ENCODE results near the gene DDX54.
"Not testable (repeated sequence)": the region's sequence is repeated elsewhere in the genome, so short reads cannot be mapped to it uniquely, and the experiment has no call there.

The DDX54 gene

GRCh38 chr12:113214895-113215400 lies 29.7 kb upstream of the DDX54 start:
- DNase-seq = no peak

- no peak for DNase-seq
Observed at GRCh38 chr12:113211160-113211559, 25.9 kb upstream of the DDX54 start.

GRCh38 chr12:113208041-113208934 lies 23.0 kb upstream of the DDX54 start:
- peak; percentile 62 to 74 for DNase-seq

- peak in 1 of 2 experiments; percentile 21 for DNase-seq
Observed at GRCh38 chr12:113207613-113208040, 22.3 kb upstream of the DDX54 start.

GRCh38 chr12:113206802-113207201 lies 21.5 kb upstream of the DDX54 start:
- DNase-seq = not testable (repeated sequence)

DNA sequence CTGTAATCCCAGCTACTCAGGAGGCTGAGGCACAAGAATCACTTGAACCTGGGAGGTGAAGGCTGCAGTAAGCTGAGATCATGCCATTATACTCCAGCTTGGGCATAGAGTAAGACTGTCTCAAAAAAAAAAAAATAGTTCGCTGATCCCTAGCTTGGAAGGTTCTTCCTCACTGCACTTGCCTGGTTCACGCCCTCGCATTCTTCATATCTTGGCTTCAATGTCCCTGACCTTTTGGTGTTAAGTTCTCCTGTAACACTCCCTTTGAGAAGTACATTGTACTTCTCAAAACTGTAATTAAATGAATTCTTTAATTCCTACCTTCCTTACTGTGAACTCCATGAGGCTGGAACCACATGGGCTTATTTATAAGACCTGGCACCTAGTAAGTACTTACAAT lies 19.5 kb upstream of the DDX54 start:
- DNase-seq = no peak

- no peak for DNase-seq
Observed at GRCh38 chr12:113203852-113204760, 18.8 kb upstream of the DDX54 start.

DNA sequence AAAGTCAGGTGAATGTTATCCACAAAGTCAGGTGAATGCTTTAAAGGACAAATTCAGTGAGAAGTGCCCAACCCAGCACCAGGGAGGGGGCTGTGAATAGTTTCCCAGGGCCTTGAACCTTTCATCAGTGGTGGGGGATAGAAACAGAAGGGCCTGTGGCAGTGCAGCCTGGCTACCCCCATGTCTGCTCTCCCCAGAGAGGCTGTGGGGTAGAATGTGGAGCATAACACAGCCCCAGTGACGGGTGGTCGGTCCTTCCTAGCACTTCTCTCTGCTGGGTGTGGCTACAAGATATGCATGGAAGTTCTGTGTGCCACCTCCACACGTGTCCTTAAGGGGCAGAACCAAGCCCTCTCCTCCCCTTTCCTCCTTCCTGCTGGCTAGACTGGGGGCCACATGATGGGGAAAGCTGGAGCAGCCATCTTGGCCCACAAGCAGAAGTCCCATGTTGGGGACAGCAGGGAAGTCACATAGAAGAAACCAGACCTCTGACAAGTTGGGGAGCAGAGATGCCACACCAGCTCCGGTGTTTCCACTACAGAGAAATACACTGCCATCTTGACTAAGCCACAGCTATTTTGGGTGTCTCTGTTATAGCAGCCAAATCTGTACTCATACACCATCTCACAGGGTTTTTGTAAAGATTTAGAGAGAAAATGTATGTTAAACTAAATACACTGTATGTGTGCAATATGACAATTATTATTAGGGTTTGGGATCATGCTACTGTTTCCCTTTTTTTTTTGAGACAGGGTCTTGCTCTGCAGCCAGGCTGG lies 17.2 kb upstream of the DDX54 start:
- no peak for DNase-seq

GRCh38 chr12:113201187-113202177 lies 16.2 kb upstream of the DDX54 start:
- DNase-seq = no peak

DNA sequence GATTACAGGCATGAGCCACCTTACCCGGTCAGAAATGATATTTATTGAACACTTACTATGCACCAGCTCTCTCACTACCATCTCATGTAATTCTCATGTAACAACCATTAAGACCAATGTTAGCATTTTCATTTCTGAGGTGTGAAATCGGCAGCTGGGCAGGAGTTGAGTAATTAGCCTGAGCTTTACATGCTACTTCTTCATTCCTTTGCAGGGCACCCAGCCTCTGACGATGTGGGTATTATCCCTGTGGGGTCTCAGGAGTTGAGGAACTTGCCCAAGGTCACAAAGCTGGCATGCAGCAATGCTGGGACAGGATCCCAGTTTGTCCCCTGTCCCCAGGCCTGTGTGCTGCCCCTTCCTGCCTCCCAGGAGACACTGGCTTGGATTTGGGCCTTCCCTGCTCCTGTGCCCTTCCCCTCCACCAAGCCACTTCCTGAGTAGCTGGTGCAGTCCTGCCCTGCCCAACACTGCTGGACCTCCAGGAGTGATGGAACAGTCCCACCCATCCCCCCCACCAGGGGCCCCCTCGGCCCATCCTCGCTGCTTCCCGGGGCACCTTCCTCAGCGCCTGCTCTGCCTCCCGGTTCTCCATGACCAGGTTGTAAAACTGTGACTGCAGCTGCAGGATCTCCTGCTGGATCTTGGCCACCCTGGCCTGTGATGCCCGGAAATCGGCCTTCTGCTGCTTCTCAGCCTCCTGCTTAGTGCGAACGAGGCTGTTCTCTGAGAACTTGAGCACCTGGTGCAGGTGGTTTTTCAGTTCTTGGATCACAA lies 14.9 kb upstream of the DDX54 start:
- DNase-seq = no peak

DNA sequence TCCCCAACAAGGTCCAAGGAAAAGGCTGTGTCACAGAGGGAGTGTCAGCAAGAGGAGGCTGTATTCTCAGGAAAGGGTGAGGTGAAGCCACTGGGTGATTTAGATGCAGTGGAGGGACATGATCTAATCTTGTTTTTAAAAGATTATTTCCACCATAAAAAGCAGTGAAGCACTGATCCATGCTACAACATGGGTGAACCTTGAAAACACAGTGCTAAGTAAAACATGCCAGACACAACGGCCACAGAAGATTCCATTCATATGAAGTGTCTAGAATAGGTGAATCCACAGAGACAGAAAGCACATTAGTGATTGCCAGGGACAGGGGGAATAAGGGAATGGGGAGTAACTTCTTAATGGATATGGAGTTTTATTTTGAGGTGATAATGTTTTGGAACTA lies 13.0 kb upstream of the DDX54 start:
- no peak for DNase-seq

DNA sequence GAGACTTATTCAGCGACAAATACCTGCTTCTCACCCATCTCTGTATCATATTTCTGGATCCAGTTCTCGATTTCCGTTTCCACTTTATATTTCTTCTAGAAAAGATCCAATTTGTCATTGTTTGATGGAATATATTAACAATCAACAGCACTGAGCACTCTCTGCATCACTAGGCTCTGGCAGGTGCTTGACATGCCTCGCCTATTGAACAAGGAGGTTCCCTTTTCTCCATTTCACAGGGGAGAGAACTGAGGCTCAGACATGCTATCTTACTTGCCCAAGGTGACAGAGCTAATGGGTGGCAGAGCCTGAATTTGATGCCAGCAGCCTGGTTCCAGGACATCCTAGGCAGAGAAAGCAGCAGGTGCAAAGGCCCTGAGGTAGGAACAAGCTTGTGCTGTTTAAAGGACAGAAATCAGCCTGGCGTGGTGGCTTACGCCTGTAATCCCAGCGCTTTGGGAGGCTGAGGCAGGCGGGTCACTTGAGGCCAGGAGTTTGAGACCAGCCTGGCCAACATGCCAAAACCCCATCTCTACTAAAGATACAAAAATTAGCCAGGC lies 12.3 kb upstream of the DDX54 start:
- DNase-seq = no peak

DNA sequence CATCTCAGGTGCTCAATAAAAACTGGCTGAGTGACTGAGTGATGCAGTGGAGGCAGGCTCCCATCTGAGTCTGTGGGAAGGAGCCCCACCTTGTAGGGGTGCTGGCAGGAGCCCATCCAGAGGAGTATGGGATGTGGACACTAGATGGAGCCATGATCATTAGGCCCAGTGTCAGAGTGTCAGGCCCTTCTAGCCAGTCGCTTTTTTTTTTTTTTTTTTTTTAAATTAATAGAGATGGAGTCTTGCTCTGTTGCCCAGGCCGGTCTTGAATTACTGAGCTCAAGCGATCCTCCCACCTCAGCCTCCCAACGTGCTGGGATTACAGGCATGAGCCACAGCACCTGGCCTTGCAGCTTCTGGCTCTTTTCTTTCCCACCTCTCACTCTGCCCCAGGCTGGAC lies 11.7 kb upstream of the DDX54 start:
- peak; percentile 54 to 62 for DNase-seq

DNA sequence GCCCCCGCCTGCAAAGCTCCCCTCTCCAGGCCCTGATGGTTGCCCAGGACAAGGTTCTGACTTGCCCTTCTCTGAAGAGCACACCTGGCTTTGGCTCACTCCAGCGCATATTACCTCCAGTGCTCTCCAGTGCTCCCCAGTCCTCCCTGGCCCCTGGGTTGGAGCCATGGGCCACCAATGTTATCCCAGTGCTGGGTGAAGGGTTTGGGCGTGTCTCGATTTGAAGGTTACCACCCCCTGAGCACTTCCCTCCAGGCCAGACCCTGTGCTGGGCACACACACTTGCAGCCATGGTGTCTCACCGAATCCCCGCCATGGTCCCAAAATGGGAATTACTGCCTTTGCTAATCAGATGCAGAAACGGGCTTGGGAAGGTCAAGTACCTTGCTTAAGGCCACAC lies 11.3 kb upstream of the DDX54 start:
- DNase-seq = no peak

DNA sequence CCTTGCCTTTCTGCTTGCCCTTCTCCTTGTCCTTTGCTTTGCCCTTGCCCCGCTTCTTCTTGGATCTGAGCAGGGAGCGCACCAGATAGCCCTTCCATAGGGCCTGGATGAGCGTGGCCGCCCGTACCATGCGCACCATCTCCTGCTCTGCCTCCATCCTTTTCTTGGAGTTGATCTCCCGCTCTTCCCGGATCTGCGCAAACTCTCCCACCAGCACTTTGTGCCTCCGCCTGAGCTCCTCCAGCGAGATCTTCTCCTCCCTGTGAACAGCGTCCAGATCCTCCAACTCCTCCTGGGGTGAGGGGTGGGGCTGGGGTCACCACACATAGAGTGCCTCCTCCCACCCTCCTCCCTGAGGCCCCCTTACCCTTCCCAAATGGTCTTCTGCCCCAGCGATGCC lies 10.3 kb upstream of the DDX54 start:
- no peak for DNase-seq

GRCh38 chr12:113194971-113195391 lies 9.7 kb upstream of the DDX54 start:
- no peak for DNase-seq

DNA sequence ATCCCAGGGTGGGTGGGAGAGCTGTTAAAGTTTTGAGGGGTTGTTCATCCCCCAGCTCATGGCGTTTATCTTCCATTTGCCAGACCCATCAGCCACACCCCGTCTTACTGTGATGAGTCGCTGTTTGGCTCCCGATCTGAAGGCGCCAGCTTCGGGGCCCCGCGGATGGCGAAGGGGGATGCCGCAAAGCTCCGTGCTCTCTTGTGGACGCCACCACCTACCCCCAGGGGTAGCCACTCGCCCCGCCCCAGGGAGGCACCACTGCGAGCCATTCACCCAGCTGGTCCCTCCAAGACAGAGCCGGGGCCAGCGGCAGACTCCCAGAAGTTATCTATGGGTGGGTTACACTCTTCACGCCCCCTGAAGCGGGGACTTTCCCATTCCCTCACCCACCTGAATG lies 5.9 kb upstream of the DDX54 start:
- DNase-seq = no peak

DNA sequence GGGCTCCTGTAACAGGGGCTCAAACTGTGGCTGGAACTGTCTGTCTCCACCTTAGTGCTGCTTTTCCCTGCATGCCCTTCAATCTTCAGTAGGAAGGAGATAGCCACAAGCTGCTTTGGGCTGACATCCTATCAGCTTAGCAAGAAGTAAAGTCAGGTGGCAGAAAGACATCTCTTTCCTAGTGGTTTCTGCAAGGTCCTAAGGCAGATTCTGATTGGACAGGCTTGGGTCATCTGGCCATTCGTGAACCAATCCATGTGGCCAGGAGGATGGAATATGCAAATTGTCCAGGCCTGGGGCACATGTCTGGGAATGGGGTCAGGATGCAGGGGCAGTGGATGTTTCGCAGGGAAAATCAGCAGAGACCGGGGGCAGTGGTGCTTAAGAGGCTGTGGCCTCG lies 5.5 kb upstream of the DDX54 start:
- no peak for DNase-seq

DNA sequence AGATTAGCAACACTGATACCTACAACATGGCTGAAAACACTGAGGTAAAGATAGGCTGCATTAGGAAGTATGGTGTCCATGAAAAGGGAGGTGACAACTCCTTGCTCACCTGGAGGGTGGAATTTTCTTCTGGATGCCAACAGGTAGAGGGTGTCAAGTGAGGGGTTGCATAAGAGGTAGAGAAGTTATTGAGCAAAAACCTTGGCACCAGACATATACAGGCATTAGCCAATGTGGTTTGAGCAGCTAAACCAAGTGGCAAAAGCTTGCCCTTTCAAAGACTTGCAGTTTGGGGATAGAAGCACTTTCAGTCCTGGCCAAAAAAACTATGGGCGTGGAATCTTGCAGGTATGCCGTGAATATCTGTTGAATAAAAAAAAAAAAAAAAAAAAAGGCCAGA lies 4.1 kb upstream of the DDX54 start:
- no peak for DNase-seq

DNA sequence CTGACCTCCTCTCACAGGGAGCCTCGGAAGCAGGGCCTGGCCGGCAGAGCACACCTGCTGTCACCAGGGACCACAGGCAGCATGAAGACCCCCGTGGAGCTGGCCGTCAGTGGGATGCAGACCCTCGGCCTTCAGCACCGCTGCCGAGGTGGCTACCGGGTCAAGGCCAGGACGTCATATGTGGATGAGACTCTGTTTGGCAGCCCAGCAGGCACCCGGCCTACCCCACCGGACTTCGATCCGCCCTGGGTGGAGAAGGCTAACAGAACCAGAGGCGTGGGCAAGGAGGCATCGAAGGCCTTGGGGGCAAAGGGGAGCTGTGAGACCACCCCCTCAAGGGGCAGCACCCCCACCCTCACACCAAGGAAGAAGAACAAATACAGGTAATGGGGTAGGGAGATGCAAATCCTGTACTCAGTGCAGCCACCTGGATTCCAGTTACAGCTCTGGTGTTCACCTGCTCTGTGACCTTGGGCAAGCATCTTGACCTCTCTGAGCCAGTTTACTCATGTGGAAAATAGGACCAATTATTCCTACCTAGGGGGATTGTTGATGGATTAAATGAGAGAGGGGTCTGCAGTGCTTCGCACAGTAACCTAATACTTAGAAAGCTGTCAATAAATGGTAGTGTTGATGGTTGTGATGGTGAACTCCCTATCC lies 1.5 kb upstream of the DDX54 start:
- DNase-seq = no peak
